GM21529 (cell line): Measurements from ENCODE around the gene RFNG.
A peak's percentile ranks its signal among the peaks of the same experiment; 100 is the strongest.

ENCODE experiments used
- ATAC-seq: cut with Tn5 transposase; IDR thresholded peaks from one replicate; pipeline ENCODE4 v1.9.1; 2021; ENCODE audit not compliant: unreplicated experiment

Gene RFNG

GRCh38 chr17:82059272-82060000, 7.8 kb upstream of the RFNG start:
- ATAC-seq, result no peak

DNA sequence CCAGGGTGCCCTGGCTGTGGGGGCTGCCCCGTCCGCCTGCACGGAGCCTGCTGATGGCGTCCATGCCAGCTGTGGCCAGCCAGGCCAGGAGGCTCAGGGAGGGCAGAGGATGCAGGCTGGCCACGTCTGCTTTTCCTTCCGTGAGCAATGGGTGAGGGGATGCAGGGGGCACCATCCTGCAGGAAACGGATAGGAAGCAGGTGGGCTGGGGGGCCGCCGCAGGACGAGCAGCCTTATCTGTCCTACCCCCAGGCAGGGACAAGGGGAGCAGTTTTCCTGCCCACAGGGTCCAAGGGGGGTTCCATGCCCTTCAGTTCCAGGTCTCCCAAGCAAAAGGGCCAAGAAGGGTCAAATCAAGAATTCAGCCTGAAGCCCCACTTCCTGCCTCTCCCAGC, 7.2 kb upstream of the RFNG start:
- no peak for ATAC-seq

GRCh38 chr17:82058230-82058854, 6.7 kb upstream of the RFNG start:
- no peak for ATAC-seq

DNA sequence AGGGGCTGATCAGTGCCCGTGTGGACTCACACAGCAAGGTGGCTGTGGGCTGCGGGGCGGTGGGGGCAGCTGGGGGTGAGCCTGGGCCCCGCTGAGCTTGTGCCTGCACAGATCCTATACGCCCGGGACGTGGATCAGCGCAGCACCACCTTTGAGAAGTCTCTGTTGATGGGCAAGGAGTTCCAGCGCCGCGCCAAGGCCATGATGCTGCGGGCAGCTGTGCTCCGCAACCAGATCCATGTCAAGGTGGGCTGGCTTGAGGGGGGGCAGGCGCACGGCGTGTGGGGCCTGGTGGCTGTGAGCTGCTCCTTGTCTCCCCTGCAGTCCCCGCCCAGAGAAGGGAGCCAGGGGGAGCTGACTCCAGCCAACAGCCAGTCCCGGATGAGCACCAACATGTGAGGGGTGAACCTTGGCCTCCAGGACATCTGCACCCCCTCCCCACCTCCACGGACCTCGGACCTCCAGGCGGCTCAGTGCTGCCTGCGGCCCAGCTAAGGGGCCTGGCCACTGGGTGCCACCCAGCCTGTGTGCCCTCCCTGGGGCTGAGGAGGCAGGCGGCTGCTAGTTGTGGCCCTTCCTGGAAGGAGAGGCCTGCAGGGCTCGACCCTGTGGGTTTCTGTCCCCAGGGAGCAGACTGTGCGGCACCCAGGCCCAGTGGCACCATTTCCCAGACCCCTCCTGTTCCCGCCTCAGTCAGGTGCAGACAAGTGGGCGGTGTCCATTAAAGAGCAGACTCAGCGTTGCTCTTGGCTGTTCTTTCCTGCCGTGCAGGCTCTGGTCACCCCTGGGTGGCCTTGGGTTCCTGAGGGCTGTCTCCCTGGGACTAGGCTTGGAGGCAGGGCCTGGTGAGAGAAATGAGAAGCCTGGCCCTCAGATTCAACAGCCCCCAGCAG, 5.4 kb upstream of the RFNG start:
- ATAC-seq, result no peak

DNA sequence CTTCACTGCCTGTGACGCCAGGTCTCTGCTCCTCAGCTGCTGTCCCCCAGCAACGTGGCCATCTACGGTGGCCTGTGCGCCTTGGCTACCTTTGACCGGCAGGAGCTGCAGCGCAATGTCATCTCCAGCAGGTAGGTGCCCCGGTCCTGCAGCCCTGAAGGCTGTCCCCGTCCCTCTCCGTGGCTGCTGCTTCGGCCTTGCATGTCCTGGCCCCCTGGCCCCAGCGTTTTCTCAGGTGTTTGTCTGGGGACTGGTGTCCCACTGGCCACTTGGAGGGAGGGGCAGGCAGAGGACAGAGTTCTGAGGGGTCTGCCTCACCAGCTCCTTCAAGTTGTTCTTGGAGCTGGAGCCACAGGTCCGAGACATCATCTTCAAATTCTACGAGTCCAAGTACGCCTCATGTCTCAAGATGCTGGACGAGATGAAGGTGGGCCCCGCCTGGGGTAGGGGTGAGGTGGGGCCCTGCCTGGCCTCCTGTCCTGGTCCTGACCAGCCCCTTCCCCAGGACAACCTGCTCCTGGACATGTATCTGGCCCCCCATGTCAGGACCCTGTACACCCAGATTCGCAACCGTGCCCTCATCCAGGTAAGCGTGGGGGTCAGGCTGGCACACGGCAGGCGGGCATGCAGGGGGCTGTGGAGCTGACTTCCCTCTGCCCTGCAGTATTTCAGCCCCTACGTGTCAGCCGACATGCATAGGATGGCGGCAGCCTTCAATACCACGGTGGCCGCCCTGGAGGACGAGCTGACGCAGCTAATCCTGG, 4.5 kb upstream of the RFNG start:
- no peak for ATAC-seq

GRCh38 chr17:82055023-82055964, 3.7 kb upstream of the RFNG start:
- ATAC-seq, result no peak

DNA sequence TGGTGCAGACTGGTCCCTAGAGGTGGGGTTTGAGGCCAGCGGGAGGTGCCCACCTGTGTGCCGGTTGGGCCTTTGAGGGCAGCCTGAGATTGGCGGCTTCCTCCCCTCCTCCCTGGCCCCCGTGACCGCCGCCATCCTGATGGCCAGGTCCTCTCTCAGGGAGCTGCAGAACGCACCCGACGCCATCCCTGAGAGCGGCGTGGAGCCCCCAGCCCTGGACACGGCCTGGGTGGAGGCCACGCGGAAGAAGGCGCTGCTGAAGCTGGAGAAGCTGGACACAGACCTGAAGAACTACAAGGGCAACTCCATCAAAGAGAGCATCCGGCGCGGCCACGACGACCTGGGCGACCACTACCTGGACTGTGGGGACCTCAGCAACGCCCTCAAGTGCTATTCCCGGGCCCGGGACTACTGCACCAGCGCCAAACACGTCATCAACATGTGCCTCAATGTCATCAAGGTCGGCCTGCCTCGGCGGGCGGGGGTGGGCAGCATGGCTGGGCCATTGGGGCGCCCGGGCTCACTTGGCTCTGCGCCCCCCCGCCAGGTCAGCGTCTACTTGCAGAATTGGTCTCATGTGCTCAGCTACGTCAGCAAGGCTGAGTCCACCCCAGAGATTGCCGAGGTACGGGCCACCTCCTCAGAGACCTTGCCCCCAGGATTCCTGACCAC, 2.9 kb upstream of the RFNG start:
- ATAC-seq, result no peak

GRCh38 chr17:82053556-82054263, 2.1 kb upstream of the RFNG start:
- ATAC-seq, result no peak

GRCh38 chr17:82053130-82053529, 1.5 kb upstream of the RFNG start:
- ATAC-seq, result no peak

DNA sequence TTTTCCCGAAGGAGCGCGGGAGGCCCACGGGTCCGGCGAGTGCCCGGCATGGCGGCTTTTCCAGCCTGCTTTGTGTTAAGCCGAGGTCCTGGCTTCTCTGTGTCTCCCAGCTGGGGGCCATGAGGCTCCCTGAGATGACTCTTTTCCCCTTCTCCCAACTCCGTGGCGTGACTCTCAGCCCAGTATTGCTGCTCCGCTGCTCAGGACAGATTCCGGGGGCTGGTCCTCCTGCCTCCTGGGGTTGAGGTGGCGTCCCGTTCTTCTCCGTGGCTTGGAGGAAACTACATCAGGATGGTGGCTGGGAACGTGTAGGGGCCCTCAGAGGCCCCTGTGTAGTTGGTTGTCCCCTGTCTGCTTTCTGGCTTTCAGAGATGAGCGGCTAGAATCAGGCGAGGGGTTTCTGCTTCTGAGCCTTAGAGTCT, 1.0 kb upstream of the RFNG start:
- no peak for ATAC-seq

- peak; percentile 21 for ATAC-seq
Measured at GRCh38 chr17:82050761-82051641, 610 bp downstream of the RFNG start.

GRCh38 chr17:82050152-82050760, 1.4 kb downstream of the RFNG start:
- no peak for ATAC-seq

- no peak for ATAC-seq
Measured at GRCh38 chr17:82049521-82049971, 2.1 kb downstream of the RFNG start.

- ATAC-seq, result no peak
Measured at GRCh38 chr17:82049106-82049505, 2.5 kb downstream of the RFNG start.

DNA sequence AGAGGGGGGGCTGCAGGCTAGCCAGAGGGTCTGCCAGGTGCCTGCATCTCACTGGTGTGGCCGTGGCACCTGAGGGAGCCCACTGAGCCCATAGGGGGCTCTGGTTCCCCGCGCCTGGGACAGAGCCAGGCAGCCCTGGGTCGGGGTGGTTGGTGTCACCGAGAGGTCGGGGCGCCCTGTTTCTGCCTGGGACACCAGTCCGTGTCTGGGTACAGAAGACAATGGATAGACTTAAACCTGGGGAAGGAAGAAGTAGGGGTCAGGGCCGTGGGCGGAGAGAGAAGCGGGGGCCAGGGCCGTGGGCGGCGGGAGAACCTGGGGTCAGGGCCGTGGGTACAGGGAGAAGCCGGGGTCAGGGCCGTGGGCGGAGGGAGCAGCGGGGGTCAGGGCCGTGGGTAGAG, 3.0 kb downstream of the RFNG start:
- ATAC-seq, result no peak

DNA sequence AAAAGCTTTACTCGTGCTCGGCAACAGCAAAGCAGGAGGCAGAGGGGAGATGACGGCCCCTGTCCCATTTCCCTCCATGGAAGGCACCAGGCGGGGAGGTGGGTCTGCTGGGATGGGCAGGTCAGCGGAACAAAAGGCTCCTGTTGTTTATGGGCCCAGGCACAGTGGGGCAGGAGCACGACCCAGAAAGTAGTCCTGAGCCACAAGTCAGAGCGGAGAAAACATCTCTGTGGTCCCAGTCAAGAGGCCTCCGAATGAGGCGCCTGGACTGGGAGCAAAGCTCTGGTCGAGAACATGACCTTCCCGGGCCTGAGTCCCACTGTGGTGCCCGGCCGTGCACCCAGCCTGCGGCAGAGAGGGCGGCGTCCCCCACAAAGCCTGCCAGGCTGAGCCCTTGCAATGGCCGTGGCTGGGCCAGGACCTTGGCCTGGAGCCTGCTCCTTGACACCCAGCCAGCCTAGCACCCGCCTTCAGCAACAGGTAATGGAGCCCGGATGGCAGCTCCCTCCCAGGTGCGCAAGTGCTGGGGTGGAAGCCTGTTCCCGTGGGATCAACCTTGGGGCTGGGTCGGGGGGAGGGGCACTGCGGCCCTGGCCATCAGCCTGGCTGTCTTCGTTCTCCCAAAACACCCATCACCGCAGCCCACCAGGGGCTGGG, 3.6 kb downstream of the RFNG start:
- no peak for ATAC-seq

GRCh38 chr17:82047379-82047778, 4.2 kb downstream of the RFNG start:
- ATAC-seq, result no peak
